ENCODE results near the gene CHD6.

GRCh38 chr20:41645372-41645771, 27.2 kb upstream of the CHD6 start:
- TF ChIP-seq CTCF (optimal IDR thresholded peaks at IDR 0.05 in 1 of 3, IDR thresholded peaks at IDR 0.05 in 1 of 3, conservative IDR thresholded peaks at IDR 0.05 in 1 of 3; ENCODE audit: extremely low read depth in 1 of 3, insufficient read depth in 2 of 3, low read length in 3 of 3) (no peak), EZH2 (IDR thresholded peaks at IDR 0.05; ENCODE audit: low read length) (no peak)

Data from keratinocyte (primary cell).